GM23248 (cell line): Measurements from ENCODE around the gene AMOTL1. TPM values are rescaled to one million over a fixed set of nuclear protein-coding genes. Genes with fewer than 3 reads are reported as not detected.
A peak's percentile ranks its signal among the peaks of the same experiment; 100 is the strongest.

ENCODE experiments used
- DNase-seq: peaks from one replicate; pipeline ENCODE4 v3.0.0-alpha.2; 2015
- H2AFZ ChIP-seq: fragments of 200-600 bp; sonication (generic); 2 replicates; pipeline ENCODE4 v1.6.1; 2016; ENCODE audit warnings: antibody characterized with exemption
- H3F3A ChIP-seq: fragments of 200-600 bp; sonication (generic); 2 replicates; pipeline ENCODE4 v1.6.1; 2016; ENCODE audit warnings: mild to moderate bottlenecking, antibody characterized with exemption, mixed run types; ENCODE audit not compliant: insufficient read depth
- H3K27ac ChIP-seq: fragments of 200-600 bp; sonication (generic); 2 replicates; pipeline ENCODE4 v1.5.1; 2016; ENCODE audit warnings: mild to moderate bottlenecking
- H3K27me3 ChIP-seq: fragments of 200-600 bp; sonication (generic); replicated peaks from 2 replicates; pipeline ENCODE4 v1.6.1; 2016; ENCODE audit warnings: mild to moderate bottlenecking; ENCODE audit not compliant: insufficient read depth
- H3K36me3 ChIP-seq: fragments of 200-600 bp; sonication (generic); 2 replicates; pipeline ENCODE4 v1.6.1; 2016; ENCODE audit warnings: low read depth, mild to moderate bottlenecking
- H3K4me1 ChIP-seq: fragments of 200-600 bp; sonication (generic); 2 replicates; pipeline ENCODE4 v1.6.1; 2016; ENCODE audit warnings: mild to moderate bottlenecking; ENCODE audit not compliant: insufficient read depth
- H3K4me2 ChIP-seq: fragments of 200-600 bp; sonication (generic); one replicate; pipeline ENCODE4 v1.6.1; 2016; ENCODE audit warnings: mild to moderate bottlenecking; ENCODE audit not compliant: unreplicated experiment
- H3K4me3 ChIP-seq: fragments of 200-600 bp; sonication (generic); 2 replicates; pipeline ENCODE4 v1.5.1; 2016; ENCODE audit warnings: mild to moderate bottlenecking
- H3K79me2 ChIP-seq: fragments of 200-600 bp; sonication (generic); 2 replicates; pipeline ENCODE4 v1.6.1; 2016; ENCODE audit warnings: mild to moderate bottlenecking; ENCODE audit not compliant: insufficient read depth
- H3K9ac ChIP-seq: fragments of 200-600 bp; sonication (generic); 2 replicates; pipeline ENCODE4 v1.6.1; 2016; ENCODE audit warnings: mild to moderate bottlenecking
- H3K9me2 ChIP-seq: fragments of 200-600 bp; sonication (generic); 2 replicates; pipeline ENCODE4 v1.6.1; 2016; ENCODE audit warnings: mixed run types, mild to moderate bottlenecking, moderate library complexity; ENCODE audit not compliant: insufficient read depth
- H3K9me3 ChIP-seq: fragments of 200-600 bp; sonication (generic); one replicate; pipeline ENCODE4 v1.6.1; 2017; ENCODE audit warnings: low read depth
- H4K20me1 ChIP-seq: fragments of 200-600 bp; sonication (generic); 2 replicates; pipeline ENCODE4 v1.6.0; 2016; ENCODE audit not compliant: insufficient read depth
- EZH2 ChIP-seq: fragments of 200-600 bp; sonication (generic); IDR thresholded peaks from 2 replicates; pipeline ENCODE4 v1.6.1; 2018; ENCODE audit warnings: antibody characterized with exemption, mild to moderate bottlenecking; ENCODE audit not compliant: insufficient read depth, poor library complexity, severe bottlenecking
- EZH2phosphoT487 ChIP-seq: fragments of 200-600 bp; sonication (generic); IDR thresholded peaks from 2 replicates; pipeline ENCODE4 v1.6.1; 2018; ENCODE audit warnings: antibody characterized with exemption, moderate library complexity, mild to moderate bottlenecking, low read depth; ENCODE audit not compliant: insufficient read depth
- WGBS, 2 experiments: methylation state at CpG; one replicate each; pipeline ENCODE4 v1.1.6; 2015 to 2017; ENCODE audit warnings: low lambda C conversion rate in 2 of 2, low coverage in 1 of 2; ENCODE audit errors: missing lambda C conversion rate in 2 of 2; 5-methylcytosine and 5-hydroxymethylcytosine counted together
- in situ Hi-C: fragments of 300-500 bp; cut with MboI; formaldehyde crosslinking; loops from 2 replicates; pipeline ENCODE4 v1.15.0; 2020
- polyA plus RNA-seq: library from polyadenylated mRNA; unstranded; fragments of >200 nt; fragmentation: Nextera tagmentation; extraction: Ambion mirVana; gene quantifications from 2 replicates; pipeline ENCODE4 v1.2.1, GENCODE V29; 2016
- total RNA-seq: library from RNA; depleted of rRNA; stranded (reverse); fragments of >200 nt; shearing (Covaris generic); gene quantifications from 2 replicates; pipeline ENCODE4 v1.2.3, GENCODE V29; 2014

The AMOTL1 gene
- total and polyA plus RNA-seq, 2 experiments from 2014 or later = 22.3 to 50.8 TPM

DNA sequence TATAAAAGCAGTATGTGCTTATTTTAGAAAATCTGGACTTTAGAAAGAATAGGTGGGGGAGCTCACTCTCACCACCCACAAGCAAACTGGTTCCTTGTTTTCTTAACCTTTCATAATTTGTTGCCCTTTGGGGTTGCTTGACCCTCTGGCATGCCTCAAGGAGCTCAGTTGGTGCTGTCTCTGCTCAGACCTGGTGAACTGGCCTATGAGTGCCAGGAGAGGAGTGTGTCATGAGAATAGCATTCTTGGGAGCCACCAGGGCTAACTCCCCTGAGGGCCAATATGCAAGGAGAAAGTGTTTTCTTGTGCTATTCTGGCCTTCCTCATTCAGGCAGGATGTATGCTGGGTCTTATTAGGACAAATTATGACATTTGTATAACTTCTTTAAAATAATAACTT lies 21.0 kb upstream of the AMOTL1 start:
- 0 out of 2 replicates have a peak overlapping the region, but pooled peaks have one; percentile 10 for H3K9ac ChIP-seq
- peak; percentile 78 for DNase-seq

DNA sequence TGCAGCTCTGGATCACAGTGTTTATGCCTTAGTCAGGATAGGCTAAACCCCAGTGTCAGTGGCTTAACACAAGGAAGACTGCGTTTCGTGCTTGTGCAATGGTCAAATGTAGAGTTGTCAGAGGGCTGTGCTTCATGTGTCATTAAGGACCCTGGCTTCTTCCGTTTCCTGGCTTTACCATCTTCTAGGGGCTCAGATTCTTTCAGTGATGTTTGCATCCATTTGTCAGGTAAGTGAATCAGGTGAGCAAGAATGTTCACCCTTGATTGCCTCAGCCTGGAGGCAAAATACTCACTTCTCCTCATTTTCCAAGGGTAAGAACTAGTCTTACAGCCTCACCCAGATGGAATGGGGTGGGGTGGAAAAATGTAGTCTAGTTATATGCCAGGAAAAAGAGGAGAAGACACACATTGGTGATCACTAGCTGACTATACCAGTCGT lies 20.5 kb upstream of the AMOTL1 start:
- H3K4me1 ChIP-seq = peaks cover 61% of the 10 kb centered on the region
- 0 out of 2 replicates have a peak overlapping the region, but pooled peaks have one; percentile 10 for H3K9ac ChIP-seq
- no peaks in the 10 kb centered on the region for H3K79me2 ChIP-seq
- H2AFZ ChIP-seq = no peak overlapping the region
- H3K27ac ChIP-seq = peak overlapping the region; percentile 75
- in situ Hi-C loops = no loop called here
- TF ChIP-seq EZH2phosphoT487 (no peak), EZH2 (no peak)
- H3K4me2 ChIP-seq = peak overlapping the region; percentile 40
- no peaks in the 10 kb centered on the region for H4K20me1 ChIP-seq
- DNase-seq = peak; percentile 81
- no peaks in the 10 kb centered on the region for H3K36me3 ChIP-seq
- no peaks in the 10 kb centered on the region for H3K27me3 ChIP-seq
- H3K4me3 ChIP-seq = no peak overlapping the region
- no peaks in the 10 kb centered on the region for H3K9me2 ChIP-seq
- 68 to 71% methylated on average over 4 of the region's 4 CpGs for WGBS, 2 experiments
- no peaks in the 10 kb centered on the region for H3K9me3 ChIP-seq
- peaks cover 50% of the 10 kb centered on the region for H3F3A ChIP-seq

More for the DNA sequence above, 21.0 kb upstream of the AMOTL1 start:
- H3K79me2 ChIP-seq = no peaks in the 10 kb centered on the region
- H3K4me1 ChIP-seq = peaks cover 56% of the 10 kb centered on the region
- H2AFZ ChIP-seq = no peak overlapping the region
- TF ChIP-seq EZH2 (no peak), EZH2phosphoT487 (no peak)
- H3K27me3 ChIP-seq = no peaks in the 10 kb centered on the region
- no peaks in the 10 kb centered on the region for H3K9me3 ChIP-seq
- in situ Hi-C loops = no loop called here
- H3F3A ChIP-seq = peaks cover 47% of the 10 kb centered on the region
- no peaks in the 10 kb centered on the region for H3K36me3 ChIP-seq
- peak overlapping the region; percentile 40 for H3K4me2 ChIP-seq
- peak overlapping the region; percentile 75 for H3K27ac ChIP-seq
- H3K4me3 ChIP-seq = no peak overlapping the region
- no peaks in the 10 kb centered on the region for H3K9me2 ChIP-seq
- H4K20me1 ChIP-seq = no peaks in the 10 kb centered on the region

DNA sequence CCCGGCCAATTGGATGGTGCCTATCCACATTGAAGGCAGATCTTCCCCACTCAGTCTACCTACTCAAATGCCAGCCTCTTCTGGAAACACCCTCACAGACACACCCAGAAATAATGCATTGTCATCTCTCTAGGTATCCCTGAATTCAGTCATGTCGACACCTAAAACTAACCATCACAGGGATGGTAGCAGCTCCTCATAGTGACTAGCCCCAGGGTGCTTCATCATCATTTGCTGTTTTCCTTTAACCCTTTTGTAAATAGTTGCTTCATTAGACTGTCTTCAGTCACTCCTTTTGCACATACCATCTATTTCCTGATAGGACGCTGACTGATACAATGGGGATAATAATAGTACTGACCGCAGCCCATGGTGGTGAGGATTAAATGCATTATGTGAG lies 18.8 kb upstream of the AMOTL1 start:
- Histone ChIP-seq H3K4me1 (peaks cover 68% of the 10 kb centered on the region), H3K4me2 (peak overlapping the region; percentile 31), H4K20me1 (no peaks in the 10 kb centered on the region), H3K4me3 (no peak overlapping the region), H3K27ac (peak overlapping the region; percentile 75), H2AFZ (no peak overlapping the region), H3K79me2 (no peaks in the 10 kb centered on the region), H3K9me2 (no peaks in the 10 kb centered on the region), H3K27me3 (no peaks in the 10 kb centered on the region), H3K36me3 (no peaks in the 10 kb centered on the region), H3K9ac (peak overlapping the region; percentile 12; the same call in 1 of the 2 replicates), H3K9me3 (no peaks in the 10 kb centered on the region), H3F3A (peaks cover 50% of the 10 kb centered on the region)
- in situ Hi-C loops = no loop called here
- no peak for TF ChIP-seq EZH2phosphoT487
- TF ChIP-seq EZH2 = no peak
- DNase-seq = peak; percentile 77
- 42% methylated on average over 4 of the region's 4 CpGs for WGBS, 2 experiments

DNA sequence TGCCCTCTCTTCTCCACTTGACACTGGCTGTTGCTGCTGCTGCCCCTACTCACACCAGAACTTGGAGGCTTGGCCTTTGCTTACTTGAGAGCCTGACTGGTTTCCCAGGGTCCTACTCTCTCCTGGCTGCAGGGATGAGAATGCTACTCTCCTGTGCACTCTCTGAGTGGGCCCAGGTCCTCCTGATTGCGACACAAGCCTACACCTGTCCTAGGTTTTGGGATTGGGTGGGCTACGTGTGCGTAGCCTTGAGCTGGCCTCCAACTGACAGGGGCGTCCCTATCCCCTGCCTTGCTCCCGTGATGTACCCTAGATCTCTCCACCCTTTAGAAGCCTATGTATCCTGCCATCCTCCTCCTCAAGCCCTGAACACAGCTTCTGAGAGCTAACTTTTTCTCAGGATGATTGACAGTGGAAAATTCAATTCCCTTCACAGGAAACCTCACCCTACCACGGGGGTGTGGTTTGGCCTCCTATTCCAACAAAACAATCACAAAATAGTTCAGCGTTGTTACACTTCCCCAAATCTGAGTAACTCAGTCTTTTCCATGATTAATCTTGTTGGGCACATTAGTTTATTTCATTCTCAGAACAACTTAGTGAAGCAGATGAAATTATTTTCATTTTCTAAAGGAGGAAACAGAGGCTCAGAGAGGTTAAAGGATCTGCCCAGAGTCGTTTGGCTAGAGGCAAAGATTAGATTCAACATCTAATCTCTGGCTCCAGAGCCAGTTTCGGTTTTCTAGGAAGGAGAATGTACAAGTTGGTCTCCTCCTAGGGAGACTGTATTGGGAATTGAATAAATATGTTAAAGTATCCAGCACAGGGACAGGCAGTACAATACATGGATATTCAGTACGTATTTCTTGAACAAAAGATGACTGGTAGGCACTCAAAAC lies 17.6 kb upstream of the AMOTL1 start:
- DNase-seq = peak; percentile 37
- WGBS, 2 experiments = 55 to 57% methylated on average over 10 of the region's 10 CpGs
- Histone ChIP-seq H3K27ac (peak overlapping the region; percentile 75), H2AFZ (peak overlapping the region; percentile 63), H3F3A (peaks cover 50% of the 10 kb centered on the region), H3K4me2 (peak overlapping the region; percentile 79), H3K27me3 (no peaks in the 10 kb centered on the region), H3K4me1 (peaks cover 68% of the 10 kb centered on the region), H4K20me1 (no peaks in the 10 kb centered on the region), H3K36me3 (no peaks in the 10 kb centered on the region), H3K9ac (peak overlapping the region; percentile 52), H3K4me3 (peak overlapping the region; percentile 31), H3K9me3 (no peaks in the 10 kb centered on the region), H3K9me2 (no peaks in the 10 kb centered on the region), H3K79me2 (no peaks in the 10 kb centered on the region)
- in situ Hi-C loops = loop anchor here (10.0 kb wide), 1 partner anchor 126 kb away; no protein-coding TSS in a partner anchor
- TF ChIP-seq EZH2 (no peak), EZH2phosphoT487 (no peak)
